ENCODE data around the gene ASAP3.
A peak's percentile ranks its signal among the peaks of the same experiment; 100 is the strongest.

Gene ASAP3

DNA sequence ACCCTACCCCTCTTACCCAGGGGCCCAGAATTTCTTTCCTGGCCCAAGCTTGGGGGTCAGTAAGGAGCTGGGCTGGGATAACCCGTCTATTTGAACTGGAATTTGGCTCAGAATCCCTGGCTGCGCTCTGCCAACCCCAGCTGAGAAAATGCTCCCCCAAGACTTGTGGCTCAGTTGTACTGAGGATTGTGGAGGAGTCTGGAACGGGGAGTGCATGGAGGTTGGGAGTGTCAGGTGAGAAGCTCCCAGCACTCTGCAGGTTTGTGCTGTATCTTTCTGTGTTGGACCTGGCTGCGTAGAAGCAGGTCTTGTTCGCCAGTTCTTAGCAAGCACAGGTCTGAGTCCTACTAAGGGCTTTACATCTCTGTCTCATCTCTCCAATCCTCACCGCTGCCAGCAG lies 61.0 kb downstream of the ASAP3 start:
- Histone ChIP-seq H3F3A (ENCODE audit: low read depth) (no peaks in the 10 kb centered on the region), H2AFZ (ENCODE audit: low read length) (peak overlapping the region; percentile 87), H3K4me3 (ENCODE audit: low read length, poor library complexity, severe bottlenecking) (peak overlapping the region; percentile 68), H3K4me1 (ENCODE audit: insufficient read depth, low read length, poor library complexity, severe bottlenecking) (peaks cover 37% of the 10 kb centered on the region), H3K27me3 (ENCODE audit: insufficient read depth, low read length, poor library complexity, severe bottlenecking) (no peaks in the 10 kb centered on the region), H3K79me2 (ENCODE audit: insufficient read depth, low read length) (no peaks in the 10 kb centered on the region), H3K36me3 (ENCODE audit: insufficient read depth, low read length) (no peaks in the 10 kb centered on the region), H4K20me1 (ENCODE audit: insufficient read depth, low read length, poor library complexity, severe bottlenecking) (no peaks in the 10 kb centered on the region), H3K9ac (ENCODE audit: low read depth, low read length, poor library complexity, severe bottlenecking) (peak overlapping the region; percentile 76), H3K4me2 (ENCODE audit: low read depth, low read length, poor library complexity, severe bottlenecking) (peak overlapping the region; percentile 66), H3K9me3 (ENCODE audit: insufficient read depth, low read depth, low read length) (no peaks in the 10 kb centered on the region), H3K9me2 (replicated peaks; ENCODE audit: low read depth, low read length) (no peaks in the 10 kb centered on the region)
- no peak for TF ChIP-seq EZH2phosphoT487 (IDR thresholded peaks at IDR 0.05; ENCODE audit: borderline replicate concordance)
- TF ChIP-seq, protein P1, sequence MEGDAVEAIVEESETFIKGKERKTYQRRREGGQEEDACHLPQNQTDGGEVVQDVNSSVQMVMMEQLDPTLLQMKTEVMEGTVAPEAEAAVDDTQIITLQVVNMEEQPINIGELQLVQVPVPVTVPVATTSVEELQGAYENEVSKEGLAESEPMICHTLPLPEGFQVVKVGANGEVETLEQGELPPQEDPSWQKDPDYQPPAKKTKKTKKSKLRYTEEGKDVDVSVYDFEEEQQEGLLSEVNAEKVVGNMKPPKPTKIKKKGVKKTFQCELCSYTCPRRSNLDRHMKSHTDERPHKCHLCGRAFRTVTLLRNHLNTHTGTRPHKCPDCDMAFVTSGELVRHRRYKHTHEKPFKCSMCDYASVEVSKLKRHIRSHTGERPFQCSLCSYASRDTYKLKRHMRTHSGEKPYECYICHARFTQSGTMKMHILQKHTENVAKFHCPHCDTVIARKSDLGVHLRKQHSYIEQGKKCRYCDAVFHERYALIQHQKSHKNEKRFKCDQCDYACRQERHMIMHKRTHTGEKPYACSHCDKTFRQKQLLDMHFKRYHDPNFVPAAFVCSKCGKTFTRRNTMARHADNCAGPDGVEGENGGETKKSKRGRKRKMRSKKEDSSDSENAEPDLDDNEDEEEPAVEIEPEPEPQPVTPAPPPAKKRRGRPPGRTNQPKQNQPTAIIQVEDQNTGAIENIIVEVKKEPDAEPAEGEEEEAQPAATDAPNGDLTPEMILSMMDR (conservative IDR thresholded peaks at IDR 0.05; ENCODE audit: low read length): no peak

DNA sequence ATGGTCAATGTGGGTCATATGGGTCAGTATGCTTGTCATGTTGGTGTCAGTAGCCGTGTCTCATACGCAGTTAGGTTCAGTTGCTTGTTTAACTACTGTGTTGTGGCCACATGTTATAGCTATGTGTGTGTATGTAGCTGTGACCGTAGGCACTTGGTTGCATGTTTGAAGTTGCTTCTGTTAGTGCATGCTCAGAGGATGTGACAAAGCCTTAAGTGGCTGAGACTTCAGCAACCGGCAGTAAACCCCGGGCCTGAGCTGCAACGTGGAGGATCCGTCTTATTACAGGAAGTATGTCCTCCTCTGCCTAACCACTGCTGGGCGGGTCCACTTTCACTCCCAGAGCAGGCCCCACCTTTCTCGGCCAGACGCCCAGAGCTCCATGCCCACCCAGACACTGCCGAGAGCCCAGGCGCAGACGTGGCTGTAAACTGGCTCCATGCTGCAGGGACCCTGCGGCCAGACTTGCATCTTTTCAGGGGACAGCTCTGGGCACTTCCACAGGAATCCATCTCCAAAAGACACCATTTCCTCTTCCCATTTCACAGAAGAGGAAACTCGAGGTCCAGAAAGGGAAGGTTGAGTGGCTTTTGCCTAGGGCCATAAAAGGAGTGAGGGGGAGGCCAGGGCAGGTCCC lies 61.6 kb downstream of the ASAP3 start:
- Histone ChIP-seq H3F3A (ENCODE audit: low read depth) (no peaks in the 10 kb centered on the region), H3K27me3 (ENCODE audit: insufficient read depth, low read length, poor library complexity, severe bottlenecking) (no peaks in the 10 kb centered on the region), H4K20me1 (ENCODE audit: insufficient read depth, low read length, poor library complexity, severe bottlenecking) (no peaks in the 10 kb centered on the region), H3K9me3 (ENCODE audit: insufficient read depth, low read depth, low read length) (no peaks in the 10 kb centered on the region), H3K4me1 (ENCODE audit: insufficient read depth, low read length, poor library complexity, severe bottlenecking) (peaks cover 37% of the 10 kb centered on the region), H3K79me2 (ENCODE audit: insufficient read depth, low read length) (no peaks in the 10 kb centered on the region), H3K4me2 (ENCODE audit: low read depth, low read length, poor library complexity, severe bottlenecking) (peak overlapping the region; percentile 66), H3K9ac (ENCODE audit: low read depth, low read length, poor library complexity, severe bottlenecking) (peak overlapping the region; percentile 76), H2AFZ (ENCODE audit: low read length) (peak overlapping the region; percentile 87), H3K9me2 (replicated peaks; ENCODE audit: low read depth, low read length) (no peaks in the 10 kb centered on the region), H3K36me3 (ENCODE audit: insufficient read depth, low read length) (no peaks in the 10 kb centered on the region), H3K4me3 (ENCODE audit: low read length, poor library complexity, severe bottlenecking) (peak overlapping the region; percentile 68)
- TF ChIP-seq, protein P1 (conservative IDR thresholded peaks at IDR 0.05; ENCODE audit: low read length): no peak
- TF ChIP-seq EZH2phosphoT487 (IDR thresholded peaks at IDR 0.05; ENCODE audit: borderline replicate concordance): no peak

DNA sequence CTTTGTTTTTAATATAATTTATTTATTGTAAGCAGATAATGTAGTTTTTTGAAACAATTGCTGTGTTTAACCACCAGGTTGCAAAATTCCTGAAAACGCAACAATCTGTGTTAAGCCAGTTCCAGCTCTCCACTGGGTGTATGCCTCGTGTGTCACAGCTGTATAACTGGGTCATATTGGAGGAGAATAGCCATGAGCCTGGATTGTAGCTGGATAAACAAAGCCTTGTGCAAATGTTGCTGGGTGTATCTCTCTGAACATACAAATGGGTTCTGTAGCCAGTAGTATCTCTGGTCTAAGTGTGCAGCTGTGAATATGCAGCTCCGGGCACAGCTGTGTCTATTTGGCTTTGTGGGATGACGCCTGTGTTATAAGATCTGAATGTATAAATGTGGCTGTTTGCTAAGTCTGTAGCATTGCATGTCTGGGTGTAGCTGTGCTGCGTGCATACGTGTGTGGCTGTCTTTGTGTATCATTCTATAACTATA lies 62.2 kb downstream of the ASAP3 start:
- H3K9ac ChIP-seq (ENCODE audit: low read depth, low read length, poor library complexity, severe bottlenecking): peak overlapping the region; percentile 76
- no peaks in the 10 kb centered on the region for H3K27me3 ChIP-seq (ENCODE audit: insufficient read depth, low read length, poor library complexity, severe bottlenecking)
- H3K9me2 ChIP-seq (replicated peaks; ENCODE audit: low read depth, low read length): no peaks in the 10 kb centered on the region
- H3K4me3 ChIP-seq (ENCODE audit: low read length, poor library complexity, severe bottlenecking): peak overlapping the region; percentile 68
- H4K20me1 ChIP-seq (ENCODE audit: insufficient read depth, low read length, poor library complexity, severe bottlenecking): no peaks in the 10 kb centered on the region
- no peaks in the 10 kb centered on the region for H3K9me3 ChIP-seq (ENCODE audit: insufficient read depth, low read depth, low read length)
- H3K4me1 ChIP-seq (ENCODE audit: insufficient read depth, low read length, poor library complexity, severe bottlenecking): peaks cover 37% of the 10 kb centered on the region
- TF ChIP-seq, protein P1 (conservative IDR thresholded peaks at IDR 0.05; ENCODE audit: low read length): no peak
- no peak for TF ChIP-seq EZH2phosphoT487 (IDR thresholded peaks at IDR 0.05; ENCODE audit: borderline replicate concordance)
- H3K4me2 ChIP-seq (ENCODE audit: low read depth, low read length, poor library complexity, severe bottlenecking): peak overlapping the region; percentile 66
- no peaks in the 10 kb centered on the region for H3K79me2 ChIP-seq (ENCODE audit: insufficient read depth, low read length)
- peak overlapping the region; percentile 87 for H2AFZ ChIP-seq (ENCODE audit: low read length)
- no peaks in the 10 kb centered on the region for H3F3A ChIP-seq (ENCODE audit: low read depth)
- H3K36me3 ChIP-seq (ENCODE audit: insufficient read depth, low read length): no peaks in the 10 kb centered on the region
